SW 1271 (cell line): ENCODE data around the gene FA2H.
"Not testable (repeated sequence)": the region's sequence is repeated elsewhere in the genome, so short reads cannot be mapped to it uniquely, and the experiment has no call there.

ENCODE experiments used
- DNase-seq, 2 experiments: peaks; one replicate each; lab custom pipeline; 2025; lab: John Stamatoyannopoulos, UW

The FA2H gene

GRCh38 chr16:74673876-74674275 lies 100.7 kb downstream of the FA2H start:
- DNase-seq = no peak

GRCh38 chr16:74668877-74669276 lies 105.7 kb downstream of the FA2H start:
- DNase-seq = not testable (repeated sequence)

GRCh38 chr16:74667255-74667700 lies 107.3 kb downstream of the FA2H start:
- DNase-seq = no peak

- peak; percentile 95 to 98 for DNase-seq
These were observed 108.0 kb downstream of the FA2H start, which contains the start of gene RFWD3 for GRCh38 chr16:74666425-74667254. Gene RFWD3, minus strand, starts transcription at chr16:74666877. Its CDS starts 5,428 bp downstream, at chr16:74661449.

GRCh38 chr16:74666010-74666421 lies 108.6 kb downstream of the FA2H start:
- no peak for DNase-seq
